ENCODE measurements around the gene MARCHF10.

The MARCHF10 gene

GRCh38 chr17:62760059-62760944, 47.8 kb downstream of the MARCHF10 start:
- no peak for TF ChIP-seq CTCF (IDR thresholded peaks at IDR 0.05)
- DNase-seq (ENCODE audit: low spot score), result no peak
- H3K27ac ChIP-seq, result no peak overlapping the region
- H3K4me3 ChIP-seq, result no peak overlapping the region

GRCh38 chr17:62757500-62757951, 50.6 kb downstream of the MARCHF10 start:
- DNase-seq (ENCODE audit: low spot score), result no peak
- H3K27ac ChIP-seq, result no peak overlapping the region
- no peak for TF ChIP-seq CTCF (IDR thresholded peaks at IDR 0.05)
- no peak overlapping the region for H3K4me3 ChIP-seq

- no peak overlapping the region for H3K4me3 ChIP-seq
- DNase-seq (ENCODE audit: low spot score), result no peak
- no peak for TF ChIP-seq CTCF (IDR thresholded peaks at IDR 0.05)
- H3K27ac ChIP-seq, result no peak overlapping the region
Observed at GRCh38 chr17:62756198-62756597, 51.9 kb downstream of the MARCHF10 start.

GRCh38 chr17:62755141-62755851, 52.8 kb downstream of the MARCHF10 start:
- H3K27ac ChIP-seq, result no peak overlapping the region
- H3K4me3 ChIP-seq, result no peak overlapping the region
- no peak for DNase-seq (ENCODE audit: low spot score)
- no peak for TF ChIP-seq CTCF (IDR thresholded peaks at IDR 0.05)

GRCh38 chr17:62754631-62755030, 53.5 kb downstream of the MARCHF10 start:
- no peak for TF ChIP-seq CTCF (IDR thresholded peaks at IDR 0.05)
- Histone ChIP-seq H3K4me3 (no peak overlapping the region), H3K27ac (no peak overlapping the region)
- DNase-seq (ENCODE audit: low spot score), result no peak

- Histone ChIP-seq H3K4me3 (no peak overlapping the region), H3K27ac (no peak overlapping the region)
- DNase-seq (ENCODE audit: low spot score), result no peak
- TF ChIP-seq CTCF (IDR thresholded peaks at IDR 0.05), result no peak
Observed at GRCh38 chr17:62753562-62753961, 54.6 kb downstream of the MARCHF10 start.
